DND-41 (cell line): ENCODE measurements around the gene MMP2.

Source experiments
- ATAC-seq: fragments of 200-7000 bp; cut with Tn5 transposase; 3 replicates; pipeline ENCODE4 v1.9.1; 2021; ENCODE audit warnings: low read depth; ENCODE audit not compliant: insufficient read depth
- DNase-seq: peaks from one replicate; pipeline ENCODE4 v3.0.0-alpha.2; 2020
- H2AFZ ChIP-seq: 2 replicates; pipeline ENCODE4 v1.6.0; 2012; ENCODE audit warnings: low read depth, low read length
- H3K27ac ChIP-seq: 2 replicates; pipeline ENCODE4 v1.5.1; 2012; ENCODE audit warnings: low read length, inconsistent platforms
- H3K27me3 ChIP-seq: fragments of 200-600 bp; sonication (generic); 2 replicates; pipeline ENCODE4 v1.6.0; 2012; ENCODE audit warnings: low read length, mild to moderate bottlenecking, inconsistent platforms; ENCODE audit not compliant: insufficient read depth, poor library complexity
- H3K36me3 ChIP-seq: 2 replicates; pipeline ENCODE4 v1.5.1; 2012; ENCODE audit warnings: low read length, inconsistent platforms; ENCODE audit not compliant: insufficient read depth
- H3K4me1 ChIP-seq: 2 replicates; pipeline ENCODE4 v1.5.1; 2012; ENCODE audit warnings: mild to moderate bottlenecking, low read length; ENCODE audit not compliant: insufficient read depth
- H3K4me2 ChIP-seq: 2 replicates; pipeline ENCODE4 v1.6.0; 2012; ENCODE audit warnings: mild to moderate bottlenecking, moderate library complexity, low read length, inconsistent platforms; ENCODE audit not compliant: insufficient read depth
- H3K4me3 ChIP-seq, 2 experiments: fragments of 200-600 bp in 1 of 2; shearing (Covaris generic) in 1 of 2; 2 replicates each; pipeline ENCODE4 v1.5.1; 2012 to 2016; ENCODE audit warnings: inconsistent platforms in 2 of 2, low read length in 2 of 2, mild to moderate bottlenecking in 2 of 2, low read depth in 1 of 2, moderate library complexity in 1 of 2
- H3K79me2 ChIP-seq: 2 replicates; pipeline ENCODE4 v1.6.0; 2012; ENCODE audit warnings: low read length, inconsistent platforms; ENCODE audit not compliant: insufficient read depth
- H3K9ac ChIP-seq: 2 replicates; pipeline ENCODE4 v1.6.0; 2012; ENCODE audit warnings: low read depth, mild to moderate bottlenecking, inconsistent platforms, low read length, moderate library complexity
- H3K9me3 ChIP-seq: 2 replicates; pipeline ENCODE4 v1.5.1; 2012; ENCODE audit warnings: low read length, moderate library complexity, mild to moderate bottlenecking, inconsistent platforms; ENCODE audit not compliant: insufficient read depth, severe bottlenecking
- H4K20me1 ChIP-seq: 2 replicates; pipeline ENCODE4 v1.6.0; 2012; ENCODE audit warnings: low read length; ENCODE audit not compliant: insufficient read depth
- EZH2 ChIP-seq: IDR thresholded peaks from 3 replicates; pipeline ENCODE4 v1.6.1; 2012; ENCODE audit warnings: borderline replicate concordance, low read depth, mild to moderate bottlenecking, moderate library complexity, low read length, inconsistent platforms; ENCODE audit not compliant: severe bottlenecking
- TF ChIP-seq, protein P1 (sequence below): IDR thresholded peaks from 2 replicates; pipeline ENCODE4 v1.5.1; 2012; ENCODE audit warnings: borderline replicate concordance, low read length, moderate library complexity, mild to moderate bottlenecking; ENCODE audit not compliant: poor library complexity, severe bottlenecking; ENCODE audit errors: extremely low read depth

The MMP2 gene

DNA sequence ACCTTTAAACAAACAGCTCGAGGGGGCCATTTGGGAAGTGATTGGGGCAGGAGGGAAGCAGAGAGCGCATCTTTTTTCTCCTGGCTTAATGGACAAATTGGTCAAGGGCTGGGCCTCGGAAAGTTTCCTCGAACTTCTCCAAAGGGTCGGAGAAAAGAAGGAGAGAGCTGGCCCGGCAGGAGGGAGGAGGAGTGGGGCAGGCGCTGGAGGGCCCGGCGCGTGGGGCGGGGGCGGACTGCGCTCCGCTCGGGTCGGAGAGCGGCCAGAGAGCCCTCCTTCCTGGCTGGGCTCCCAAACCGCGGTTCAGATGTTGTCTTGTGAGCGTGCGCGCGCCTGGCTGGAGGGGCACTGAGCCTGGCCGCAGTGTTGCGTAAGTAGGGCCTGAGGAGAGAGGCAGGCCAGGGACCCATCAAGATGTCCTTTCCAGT is 1.2 kb downstream of the MMP2 start:
- no peak overlapping the region for H3K27ac ChIP-seq

DNA sequence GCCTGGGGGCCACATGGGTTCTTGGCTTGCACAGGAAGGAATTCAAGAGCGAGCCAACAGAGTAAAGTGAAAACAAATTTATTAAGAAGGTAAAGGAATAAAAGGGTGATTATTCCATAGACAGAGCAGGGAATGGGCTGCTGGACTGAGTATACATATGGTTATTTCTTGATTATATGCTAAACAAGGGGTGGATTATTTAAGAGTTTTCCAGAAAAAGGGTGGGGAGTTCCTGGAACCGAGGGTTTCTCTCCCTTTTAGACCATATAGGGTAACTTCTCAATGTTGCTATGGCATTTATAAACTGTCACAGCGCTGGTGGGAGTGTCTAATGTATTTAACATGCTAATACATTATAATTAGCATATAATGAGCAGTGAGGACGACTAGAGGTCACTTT is 2.0 kb downstream of the MMP2 start:
- Histone ChIP-seq H3K4me1 (no peaks in the 10 kb centered on the region), H3K9me3 (no peaks in the 10 kb centered on the region), H3K27me3 (no peaks in the 10 kb centered on the region), H3K4me3 (no peak overlapping the region), H3K79me2 (no peaks in the 10 kb centered on the region), H3K9ac (no peak overlapping the region), H3K4me2 (no peak overlapping the region), H2AFZ (no peak overlapping the region), H3K27ac (no peak overlapping the region), H3K36me3 (no peaks in the 10 kb centered on the region), H4K20me1 (no peaks in the 10 kb centered on the region)
- TF ChIP-seq EZH2: no peak
- TF ChIP-seq, protein P1, sequence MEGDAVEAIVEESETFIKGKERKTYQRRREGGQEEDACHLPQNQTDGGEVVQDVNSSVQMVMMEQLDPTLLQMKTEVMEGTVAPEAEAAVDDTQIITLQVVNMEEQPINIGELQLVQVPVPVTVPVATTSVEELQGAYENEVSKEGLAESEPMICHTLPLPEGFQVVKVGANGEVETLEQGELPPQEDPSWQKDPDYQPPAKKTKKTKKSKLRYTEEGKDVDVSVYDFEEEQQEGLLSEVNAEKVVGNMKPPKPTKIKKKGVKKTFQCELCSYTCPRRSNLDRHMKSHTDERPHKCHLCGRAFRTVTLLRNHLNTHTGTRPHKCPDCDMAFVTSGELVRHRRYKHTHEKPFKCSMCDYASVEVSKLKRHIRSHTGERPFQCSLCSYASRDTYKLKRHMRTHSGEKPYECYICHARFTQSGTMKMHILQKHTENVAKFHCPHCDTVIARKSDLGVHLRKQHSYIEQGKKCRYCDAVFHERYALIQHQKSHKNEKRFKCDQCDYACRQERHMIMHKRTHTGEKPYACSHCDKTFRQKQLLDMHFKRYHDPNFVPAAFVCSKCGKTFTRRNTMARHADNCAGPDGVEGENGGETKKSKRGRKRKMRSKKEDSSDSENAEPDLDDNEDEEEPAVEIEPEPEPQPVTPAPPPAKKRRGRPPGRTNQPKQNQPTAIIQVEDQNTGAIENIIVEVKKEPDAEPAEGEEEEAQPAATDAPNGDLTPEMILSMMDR: no peak
- no peak for DNase-seq
- ATAC-seq: no peak

More for the DNA sequence above, 1.2 kb downstream of the MMP2 start:
- Histone ChIP-seq H3K9ac (no peak overlapping the region), H2AFZ (no peak overlapping the region), H3K9me3 (no peaks in the 10 kb centered on the region), H4K20me1 (no peaks in the 10 kb centered on the region), H3K79me2 (no peaks in the 10 kb centered on the region), H3K36me3 (no peaks in the 10 kb centered on the region), H3K27me3 (no peaks in the 10 kb centered on the region), H3K4me2 (no peak overlapping the region), H3K4me3 (no peak overlapping the region), H3K4me1 (no peaks in the 10 kb centered on the region)
- DNase-seq (no peak), ATAC-seq (no peak)
- TF ChIP-seq, protein P1: no peak
- TF ChIP-seq EZH2: no peak

DNA sequence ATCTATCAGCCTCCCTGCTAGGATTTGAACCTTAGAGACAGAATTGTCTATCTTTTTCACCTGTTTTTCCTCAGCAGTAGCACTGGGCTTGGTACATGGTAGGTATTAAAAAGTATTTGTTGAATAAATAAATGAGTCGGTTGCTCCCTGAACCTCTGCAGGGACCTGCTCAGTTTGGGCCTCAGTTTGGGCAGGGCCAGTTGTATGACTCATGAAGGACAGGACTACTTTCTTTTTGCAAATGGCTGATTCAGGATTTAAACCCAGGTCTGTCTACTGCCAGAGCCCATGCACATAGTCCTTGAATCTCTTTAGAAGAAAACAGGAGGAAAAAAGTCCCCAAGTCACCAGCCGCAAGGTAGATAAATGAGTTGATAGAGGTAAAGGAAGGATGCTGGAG is 3.1 kb downstream of the MMP2 start:
- Histone ChIP-seq H3K36me3 (no peaks in the 10 kb centered on the region), H3K4me2 (no peak overlapping the region), H3K9me3 (no peaks in the 10 kb centered on the region), H3K27me3 (no peaks in the 10 kb centered on the region), H3K4me1 (no peaks in the 10 kb centered on the region), H2AFZ (no peak overlapping the region), H3K4me3 (no peak overlapping the region), H3K27ac (no peak overlapping the region), H3K79me2 (no peaks in the 10 kb centered on the region), H3K9ac (no peak overlapping the region), H4K20me1 (no peaks in the 10 kb centered on the region)
- TF ChIP-seq EZH2: no peak
- TF ChIP-seq, protein P1: no peak
- ATAC-seq: no peak
- DNase-seq: no peak
